GM12801 (cell line): ENCODE measurements around the gene PTCH1.

Source experiments
- TF ChIP-seq, protein P1 (sequence below): IDR thresholded peaks from one replicate; pipeline ENCODE4 v1.5.1; 2011; ENCODE audit warnings: control low read depth; ENCODE audit not compliant: insufficient read length; ENCODE audit errors: extremely low read depth

Gene PTCH1

DNA sequence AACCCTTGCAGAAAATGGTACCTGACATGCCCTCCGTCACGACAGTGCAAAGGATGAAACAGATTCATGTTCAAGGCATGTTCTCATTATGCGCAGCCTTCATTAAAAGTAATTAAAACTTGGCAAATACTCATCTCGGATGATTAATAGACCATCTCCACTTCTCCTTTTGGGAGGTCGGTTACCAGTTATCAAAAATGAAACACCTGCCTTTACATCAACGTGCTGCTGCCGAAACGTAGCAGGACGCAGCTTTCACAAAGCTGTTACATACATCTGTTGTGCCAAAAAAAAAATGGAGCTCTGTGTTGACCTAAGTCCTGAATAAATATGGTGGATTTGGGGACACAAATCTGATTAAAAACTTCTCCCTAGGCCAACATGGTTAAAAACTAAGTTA lies 75.7 kb downstream of the PTCH1 start:
- TF ChIP-seq, protein P1, sequence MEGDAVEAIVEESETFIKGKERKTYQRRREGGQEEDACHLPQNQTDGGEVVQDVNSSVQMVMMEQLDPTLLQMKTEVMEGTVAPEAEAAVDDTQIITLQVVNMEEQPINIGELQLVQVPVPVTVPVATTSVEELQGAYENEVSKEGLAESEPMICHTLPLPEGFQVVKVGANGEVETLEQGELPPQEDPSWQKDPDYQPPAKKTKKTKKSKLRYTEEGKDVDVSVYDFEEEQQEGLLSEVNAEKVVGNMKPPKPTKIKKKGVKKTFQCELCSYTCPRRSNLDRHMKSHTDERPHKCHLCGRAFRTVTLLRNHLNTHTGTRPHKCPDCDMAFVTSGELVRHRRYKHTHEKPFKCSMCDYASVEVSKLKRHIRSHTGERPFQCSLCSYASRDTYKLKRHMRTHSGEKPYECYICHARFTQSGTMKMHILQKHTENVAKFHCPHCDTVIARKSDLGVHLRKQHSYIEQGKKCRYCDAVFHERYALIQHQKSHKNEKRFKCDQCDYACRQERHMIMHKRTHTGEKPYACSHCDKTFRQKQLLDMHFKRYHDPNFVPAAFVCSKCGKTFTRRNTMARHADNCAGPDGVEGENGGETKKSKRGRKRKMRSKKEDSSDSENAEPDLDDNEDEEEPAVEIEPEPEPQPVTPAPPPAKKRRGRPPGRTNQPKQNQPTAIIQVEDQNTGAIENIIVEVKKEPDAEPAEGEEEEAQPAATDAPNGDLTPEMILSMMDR = no peak

DNA sequence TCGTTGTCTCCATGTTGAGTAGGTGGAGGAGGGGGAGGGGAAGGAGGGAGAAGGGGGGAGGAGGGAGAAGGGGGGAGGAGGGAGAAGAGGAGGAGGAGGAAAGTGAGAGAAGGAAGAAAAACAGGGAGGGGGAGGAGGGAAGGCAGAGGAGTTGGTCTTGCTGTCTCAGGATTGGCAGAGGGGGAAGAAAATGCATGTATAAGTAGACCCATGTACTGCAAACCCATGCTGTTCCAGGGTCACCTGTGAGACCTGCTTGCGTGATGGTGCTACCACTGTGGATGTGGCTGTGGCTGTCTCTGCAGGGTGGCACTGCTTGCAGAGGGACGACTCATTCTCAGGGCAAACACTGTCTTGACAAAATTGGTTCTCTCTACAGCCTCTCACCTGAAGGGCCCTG lies 76.3 kb downstream of the PTCH1 start:
- TF ChIP-seq, protein P1 = no peak

DNA sequence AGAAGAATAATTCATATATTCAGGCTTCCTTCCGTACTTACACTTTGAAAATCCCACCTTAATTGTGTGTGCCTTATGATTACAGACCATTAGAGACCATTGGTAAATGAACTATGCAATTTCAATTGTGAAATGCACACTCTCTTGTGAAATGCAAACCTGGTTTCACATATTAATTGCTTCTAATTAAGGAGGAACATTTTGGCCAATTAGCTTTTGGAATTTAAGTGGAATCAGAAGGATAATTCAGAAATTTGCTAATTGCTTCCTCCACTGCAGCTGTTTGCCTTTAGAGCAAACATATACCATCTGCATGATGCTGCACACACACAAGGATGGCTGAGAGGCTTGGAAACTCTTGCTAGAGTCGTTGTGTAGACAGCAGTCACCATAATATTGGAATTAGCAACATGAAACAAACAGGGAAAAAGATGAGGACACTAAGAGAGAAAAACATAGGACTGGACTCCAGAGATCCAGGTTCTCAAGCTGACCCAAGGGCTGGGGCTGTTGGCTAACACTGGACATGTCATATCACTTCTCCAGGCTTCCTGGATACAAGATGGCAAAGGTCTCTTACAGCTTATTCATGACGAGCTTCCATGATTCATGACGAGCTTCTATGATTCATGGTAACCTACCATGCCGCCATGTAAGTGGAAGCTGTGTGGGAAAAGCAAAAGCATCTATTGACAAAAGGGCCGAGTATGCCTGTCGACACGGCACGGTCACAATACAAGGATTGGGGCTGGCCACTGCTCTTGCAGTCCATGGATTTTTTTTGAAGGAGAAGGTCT lies 78.0 kb downstream of the PTCH1 start:
- TF ChIP-seq, protein P1 = no peak

DNA sequence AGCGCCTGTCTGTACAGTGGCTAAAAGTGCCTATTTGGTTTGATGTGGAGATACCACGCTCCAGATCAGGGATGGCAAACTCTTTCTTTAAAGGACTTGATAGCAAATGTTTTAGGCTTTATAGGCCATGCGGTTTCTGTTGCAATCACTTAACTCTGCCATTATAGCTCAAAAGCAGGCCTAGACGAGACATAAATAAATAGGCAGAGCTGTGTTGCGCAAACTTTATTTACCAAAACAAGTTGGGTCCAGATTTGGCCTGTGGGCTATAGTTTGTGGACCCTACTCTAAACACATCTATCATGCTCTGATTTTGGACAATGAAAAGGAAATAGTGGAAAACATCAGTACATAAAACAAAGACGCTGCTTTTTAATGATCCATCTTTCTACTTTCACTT lies 79.2 kb downstream of the PTCH1 start:
- TF ChIP-seq, protein P1 = no peak

DNA sequence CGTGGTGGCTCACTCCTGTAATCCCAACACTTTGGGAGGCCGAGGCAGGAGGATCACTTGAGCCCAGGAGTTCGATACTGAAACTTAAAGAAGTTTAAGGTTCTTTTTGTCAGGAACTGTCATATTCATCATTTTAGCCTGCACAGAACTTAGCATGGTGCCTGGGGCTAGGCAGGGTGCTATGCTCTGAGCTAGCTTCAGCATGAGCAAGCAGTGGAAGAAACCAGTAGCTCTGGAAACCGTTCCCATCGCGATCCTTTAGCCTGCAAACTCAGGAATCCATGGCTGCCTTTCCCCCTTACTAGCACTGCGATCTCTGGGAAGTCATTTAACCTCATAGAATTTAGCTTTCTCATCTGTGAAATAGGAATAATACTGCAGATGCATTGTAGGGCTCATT lies 80.4 kb downstream of the PTCH1 start:
- TF ChIP-seq, protein P1 = no peak

DNA sequence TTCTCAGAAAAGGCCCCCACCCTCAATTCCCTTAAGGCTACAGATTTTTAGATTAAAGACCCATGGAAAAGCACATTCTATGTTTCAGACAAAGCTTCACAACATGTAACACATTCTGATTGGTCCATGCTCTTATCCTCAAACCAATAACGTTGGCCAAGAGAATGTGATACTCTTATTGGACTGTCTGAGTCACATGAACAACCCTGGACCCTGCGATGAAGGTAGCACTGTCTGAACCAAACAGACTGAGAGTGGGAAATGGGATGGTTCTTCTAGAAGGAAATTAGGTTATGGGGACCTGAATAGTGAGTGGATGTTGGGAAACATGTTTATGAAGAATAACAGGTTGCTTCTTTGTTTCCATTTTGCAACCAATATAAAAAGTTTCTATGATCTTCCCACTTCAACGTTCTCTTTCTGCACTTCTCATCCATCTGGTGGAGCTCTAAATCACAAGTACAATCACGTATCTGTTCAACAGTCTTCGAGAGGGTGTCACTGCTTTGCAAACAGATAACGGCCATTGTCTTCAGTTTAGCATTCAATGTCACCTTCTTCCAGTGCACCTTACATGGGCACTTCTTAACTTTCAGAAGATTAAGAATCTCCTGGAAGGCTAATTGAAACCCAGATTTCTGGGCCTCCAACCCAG lies 81.6 kb downstream of the PTCH1 start:
- TF ChIP-seq, protein P1 = no peak

- TF ChIP-seq, protein P1 = no peak
Measured at GRCh38 chr9:95434116-95435073, 82.4 kb downstream of the PTCH1 start.
